ENCODE measurements around the gene CSF2RB.

CSF2RB gene

GRCh38 chr22:36916034-36916433 lies 2.6 kb downstream of the CSF2RB start:
- DNase-seq (ENCODE audit: low spot score) = no peak
- TF ChIP-seq CTCF (conservative IDR thresholded peaks at IDR 0.05; ENCODE audit: low read depth) = no peak
- POLR2A ChIA-PET (ENCODE audit: low non-redundant PET) = no interaction called here
- CTCF ChIA-PET = no interaction called here
- no peak overlapping the region for H3K27ac ChIP-seq

GRCh38 chr22:36918586-36919284 lies 5.3 kb downstream of the CSF2RB start:
- no peak for DNase-seq (ENCODE audit: low spot score)
- H3K27ac ChIP-seq = no peak overlapping the region
- ChIA-PET CTCF (no interaction called here), POLR2A (ENCODE audit: low non-redundant PET) (no interaction called here)
- TF ChIP-seq CTCF (conservative IDR thresholded peaks at IDR 0.05; ENCODE audit: low read depth) = no peak

- DNase-seq (ENCODE audit: low spot score) = no peak
- H3K27ac ChIP-seq = no peak overlapping the region
- CTCF ChIA-PET = no interaction called here
- POLR2A ChIA-PET (ENCODE audit: low non-redundant PET) = no interaction called here
- no peak for TF ChIP-seq CTCF (conservative IDR thresholded peaks at IDR 0.05; ENCODE audit: low read depth)
Measured at GRCh38 chr22:36921309-36922104, 8.1 kb downstream of the CSF2RB start.

- CTCF ChIA-PET = no interaction called here
- no peak for DNase-seq (ENCODE audit: low spot score)
- no peak overlapping the region for H3K27ac ChIP-seq
- no peak for TF ChIP-seq CTCF (conservative IDR thresholded peaks at IDR 0.05; ENCODE audit: low read depth)
- POLR2A ChIA-PET (ENCODE audit: low non-redundant PET) = no interaction called here
Measured at GRCh38 chr22:36922105-36922608, 8.7 kb downstream of the CSF2RB start.

GRCh38 chr22:36922711-36923110 lies 9.3 kb downstream of the CSF2RB start:
- ChIA-PET POLR2A (ENCODE audit: low non-redundant PET) (no interaction called here), CTCF (no interaction called here)
- TF ChIP-seq CTCF (conservative IDR thresholded peaks at IDR 0.05; ENCODE audit: low read depth) = no peak
- DNase-seq (ENCODE audit: low spot score) = no peak
- H3K27ac ChIP-seq = no peak overlapping the region

- TF ChIP-seq CTCF (conservative IDR thresholded peaks at IDR 0.05; ENCODE audit: low read depth) = no peak
- CTCF ChIA-PET = no interaction called here
- POLR2A ChIA-PET (ENCODE audit: low non-redundant PET) = no interaction called here
- no peak for DNase-seq (ENCODE audit: low spot score)
- H3K27ac ChIP-seq = no peak overlapping the region
Measured at GRCh38 chr22:36923131-36923788, 9.8 kb downstream of the CSF2RB start.
